ENCODE results near the gene SFXN5. TPM values are rescaled to one million over a fixed set of nuclear protein-coding genes. Genes with fewer than 3 reads are reported as not detected.
"Not testable (repeated sequence)": the region's sequence is repeated elsewhere in the genome, so short reads cannot be mapped to it uniquely, and the experiment has no call there.

SFXN5 gene
- total and polyA plus RNA-seq, 2 donors = 9.2 to 11.8 TPM

GRCh38 chr2:73067043-73067442, 4.5 kb downstream of the SFXN5 start:
- H3K4me3 ChIP-seq (ENCODE audit: low read depth, low read length) = no peak overlapping the region
- DNase-seq (ENCODE audit: extremely low spot score) = no peak
- WGBS = 88% methylated on average over 2 of the region's 2 CpGs
- no peak overlapping the region for H3K27ac ChIP-seq (ENCODE audit: low read depth)
- peaks cover 4% of the 10 kb centered on the region for H3K4me1 ChIP-seq (ENCODE audit: insufficient read depth)
- H3K36me3 ChIP-seq (ENCODE audit: insufficient read depth) = no peaks in the 10 kb centered on the region

DNA sequence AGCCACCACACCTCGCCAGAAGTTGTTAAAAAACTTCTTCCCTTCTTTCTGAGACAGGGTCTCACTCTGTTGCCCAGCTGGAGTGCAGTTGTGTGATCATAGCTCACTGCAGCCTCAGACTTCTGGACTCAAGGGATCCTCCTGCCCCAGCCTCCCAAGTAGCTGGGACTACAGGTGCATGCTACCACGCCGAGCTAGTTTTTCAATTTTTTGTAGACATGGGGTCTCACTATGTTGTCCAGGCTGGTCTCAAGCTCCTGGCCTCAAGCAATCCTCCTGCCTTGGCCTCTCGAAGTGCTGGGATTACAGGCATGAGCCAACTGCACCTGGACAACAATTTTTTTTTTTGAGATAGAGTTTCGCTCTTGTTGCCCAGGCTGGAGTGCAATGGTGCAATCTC, 6.4 kb downstream of the SFXN5 start:
- not testable (repeated sequence) for H3K4me1 ChIP-seq (ENCODE audit: insufficient read depth); H3K27ac ChIP-seq (ENCODE audit: low read depth)

GRCh38 chr2:73063909-73064875, 7.3 kb downstream of the SFXN5 start:
- Histone ChIP-seq H3K36me3 (ENCODE audit: insufficient read depth) (no peaks in the 10 kb centered on the region), H3K27ac (ENCODE audit: low read depth) (no peak overlapping the region), H3K4me3 (ENCODE audit: low read depth, low read length) (no peak overlapping the region), H3K4me1 (ENCODE audit: insufficient read depth) (peaks cover 2% of the 10 kb centered on the region)
- WGBS = 87% methylated on average over 8 of the region's 8 CpGs
- no peak for DNase-seq (ENCODE audit: extremely low spot score)

More for the DNA sequence above, 6.4 kb downstream of the SFXN5 start:
- 97% methylated on average over 5 of the region's 5 CpGs for WGBS
- not testable (repeated sequence) for H3K36me3 ChIP-seq (ENCODE audit: insufficient read depth); H3K4me3 ChIP-seq (ENCODE audit: low read depth, low read length); DNase-seq (ENCODE audit: extremely low spot score)

GRCh38 chr2:73063472-73063871, 8.0 kb downstream of the SFXN5 start:
- no peaks in the 10 kb centered on the region for H3K36me3 ChIP-seq (ENCODE audit: insufficient read depth)
- no peak for DNase-seq (ENCODE audit: extremely low spot score)
- no peak overlapping the region for H3K4me3 ChIP-seq (ENCODE audit: low read depth, low read length)
- H3K27ac ChIP-seq (ENCODE audit: low read depth) = no peak overlapping the region
- 76% methylated on average over 4 of the region's 4 CpGs for WGBS
- no peaks in the 10 kb centered on the region for H3K4me1 ChIP-seq (ENCODE audit: insufficient read depth)

- no peak for DNase-seq (ENCODE audit: extremely low spot score)
- Histone ChIP-seq H3K4me1 (ENCODE audit: insufficient read depth) (no peaks in the 10 kb centered on the region), H3K4me3 (ENCODE audit: low read depth, low read length) (no peak overlapping the region), H3K27ac (ENCODE audit: low read depth) (no peak overlapping the region), H3K36me3 (ENCODE audit: insufficient read depth) (no peaks in the 10 kb centered on the region)
- WGBS = 82% methylated on average over 6 of the region's 6 CpGs
Observed at GRCh38 chr2:73059106-73059505, 12.4 kb downstream of the SFXN5 start.

- Histone ChIP-seq H3K27ac (ENCODE audit: low read depth) (no peak overlapping the region), H3K4me3 (ENCODE audit: low read depth, low read length) (no peak overlapping the region), H3K36me3 (ENCODE audit: insufficient read depth) (no peaks in the 10 kb centered on the region), H3K4me1 (ENCODE audit: insufficient read depth) (no peaks in the 10 kb centered on the region)
- WGBS = 79% methylated on average over 5 of the region's 5 CpGs
- DNase-seq (ENCODE audit: extremely low spot score) = no peak
Observed at GRCh38 chr2:73054980-73055379, 16.5 kb downstream of the SFXN5 start.

DNA sequence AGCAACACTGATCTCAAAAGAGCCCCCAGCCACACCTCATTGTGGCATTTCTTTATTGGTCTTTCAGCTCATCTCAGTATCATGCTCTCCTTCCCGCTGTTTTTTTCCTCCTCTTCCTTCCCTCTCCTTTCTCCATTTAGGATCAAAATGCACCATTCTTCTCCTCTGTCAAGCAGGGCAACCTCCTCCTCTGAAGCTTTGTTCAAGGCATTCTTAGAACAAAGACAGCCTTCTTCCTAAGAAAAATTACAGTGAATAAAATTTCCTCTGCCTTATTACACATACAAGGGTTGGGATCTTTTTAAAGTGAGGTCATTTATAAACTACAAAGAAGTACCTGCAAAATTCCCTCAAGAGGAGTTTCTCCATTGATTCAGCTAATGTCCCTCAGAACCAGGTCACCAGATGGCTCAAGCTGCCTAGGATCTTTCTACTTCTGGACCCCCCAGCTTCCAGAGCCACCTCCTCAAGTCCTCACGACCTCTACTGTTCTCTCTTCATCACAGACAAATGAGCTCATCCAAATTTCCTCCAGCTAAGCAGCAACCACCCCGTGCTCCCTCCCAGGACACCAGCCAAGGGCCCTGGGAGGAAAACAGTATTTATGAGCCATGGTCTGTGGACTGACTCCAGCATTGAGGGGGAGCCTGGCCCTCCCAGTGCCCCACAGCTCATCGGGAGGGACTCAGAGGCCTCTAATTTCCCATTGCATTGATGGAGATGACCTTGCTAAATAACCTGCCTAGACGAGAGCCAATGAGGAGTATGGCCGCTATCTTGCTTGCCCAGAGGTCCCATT, 18.0 kb downstream of the SFXN5 start:
- no peak overlapping the region for H3K27ac ChIP-seq (ENCODE audit: low read depth)
- H3K4me3 ChIP-seq (ENCODE audit: low read depth, low read length) = no peak overlapping the region
- no peaks in the 10 kb centered on the region for H3K4me1 ChIP-seq (ENCODE audit: insufficient read depth)
- WGBS = 56% methylated on average over 6 of the region's 6 CpGs
- DNase-seq (ENCODE audit: extremely low spot score) = no peak
- no peaks in the 10 kb centered on the region for H3K36me3 ChIP-seq (ENCODE audit: insufficient read depth)

- DNase-seq (ENCODE audit: extremely low spot score) = no peak
- H3K27ac ChIP-seq (ENCODE audit: low read depth) = no peak overlapping the region
- 88% methylated on average over 6 of the region's 6 CpGs for WGBS
- no peak overlapping the region for H3K4me3 ChIP-seq (ENCODE audit: low read depth, low read length)
- H3K4me1 ChIP-seq (ENCODE audit: insufficient read depth) = no peaks in the 10 kb centered on the region
- no peaks in the 10 kb centered on the region for H3K36me3 ChIP-seq (ENCODE audit: insufficient read depth)
Observed at GRCh38 chr2:73050121-73050545, 21.4 kb downstream of the SFXN5 start.

DNA sequence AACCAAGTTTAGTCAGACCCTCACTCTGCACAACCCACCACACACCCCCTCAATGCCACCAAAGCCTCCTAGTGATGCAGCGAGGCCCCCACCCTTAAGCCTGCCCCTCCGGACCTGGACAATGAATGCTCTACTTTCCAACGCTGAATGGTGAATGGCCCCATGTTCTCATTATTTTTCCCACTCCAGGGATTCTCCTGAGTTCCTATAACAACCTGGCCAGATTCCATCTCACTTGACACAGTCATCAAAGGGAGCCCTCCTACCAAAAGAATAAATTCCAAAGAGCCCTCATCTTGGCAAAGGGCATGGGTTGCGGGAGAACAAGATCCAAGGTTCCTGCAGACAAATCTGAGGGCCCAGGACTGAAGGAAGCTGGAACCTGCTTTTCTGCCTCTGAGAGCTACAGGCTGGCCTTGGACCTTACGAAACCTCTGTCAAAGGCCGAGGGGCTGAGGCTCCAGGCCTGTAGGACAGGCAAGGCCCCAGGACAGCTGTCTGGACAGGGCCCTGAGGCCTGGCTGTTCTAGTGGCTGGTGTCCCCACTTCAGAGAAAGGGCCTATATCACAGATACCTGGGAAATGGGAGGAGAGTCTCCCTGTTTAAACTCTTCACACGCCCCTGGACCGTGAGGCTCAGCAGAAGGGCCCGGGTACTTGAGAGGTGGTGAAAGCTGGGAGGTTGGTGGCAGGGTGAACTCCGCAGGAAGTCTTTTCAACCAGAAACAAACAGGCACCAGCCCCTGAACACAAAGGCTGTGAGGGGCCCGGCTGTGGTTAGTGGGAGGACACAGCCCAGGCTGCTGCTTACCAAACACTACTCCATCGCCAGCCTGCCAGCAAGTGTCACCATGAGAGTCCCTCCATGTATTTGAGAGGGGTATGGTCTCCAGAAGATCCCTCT, 27.3 kb downstream of the SFXN5 start:
- H3K4me3 ChIP-seq (ENCODE audit: low read depth, low read length) = no peak overlapping the region
- H3K4me1 ChIP-seq (ENCODE audit: insufficient read depth) = no peaks in the 10 kb centered on the region
- no peaks in the 10 kb centered on the region for H3K36me3 ChIP-seq (ENCODE audit: insufficient read depth)
- WGBS = 84% methylated on average over 12 of the region's 12 CpGs
- no peak overlapping the region for H3K27ac ChIP-seq (ENCODE audit: low read depth)
- DNase-seq (ENCODE audit: extremely low spot score) = no peak

DNA sequence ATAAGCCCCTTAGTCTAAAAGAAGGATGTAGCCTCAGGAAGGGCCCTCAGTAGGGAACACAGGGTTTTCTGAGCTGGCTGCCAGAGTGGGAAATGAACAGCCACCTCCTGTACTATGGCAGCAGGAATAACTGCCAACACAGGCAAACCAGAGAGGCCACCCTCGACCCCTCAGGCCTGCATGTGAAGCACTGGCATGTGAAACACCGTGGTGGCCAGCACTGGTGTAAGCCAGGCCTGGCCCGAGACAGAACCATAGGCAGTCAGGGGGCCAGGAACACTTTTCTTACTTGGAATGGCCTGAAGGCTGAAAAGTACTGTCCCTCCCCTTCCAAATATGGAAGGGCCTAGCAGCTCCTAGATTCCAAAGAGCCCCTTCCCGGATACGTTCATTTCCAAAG, 28.2 kb downstream of the SFXN5 start:
- Histone ChIP-seq H3K4me3 (ENCODE audit: low read depth, low read length) (no peak overlapping the region), H3K4me1 (ENCODE audit: insufficient read depth) (no peaks in the 10 kb centered on the region), H3K27ac (ENCODE audit: low read depth) (no peak overlapping the region), H3K36me3 (ENCODE audit: insufficient read depth) (no peaks in the 10 kb centered on the region)
- WGBS = 80% methylated on average over 5 of the region's 5 CpGs
- no peak for DNase-seq (ENCODE audit: extremely low spot score)

DNA sequence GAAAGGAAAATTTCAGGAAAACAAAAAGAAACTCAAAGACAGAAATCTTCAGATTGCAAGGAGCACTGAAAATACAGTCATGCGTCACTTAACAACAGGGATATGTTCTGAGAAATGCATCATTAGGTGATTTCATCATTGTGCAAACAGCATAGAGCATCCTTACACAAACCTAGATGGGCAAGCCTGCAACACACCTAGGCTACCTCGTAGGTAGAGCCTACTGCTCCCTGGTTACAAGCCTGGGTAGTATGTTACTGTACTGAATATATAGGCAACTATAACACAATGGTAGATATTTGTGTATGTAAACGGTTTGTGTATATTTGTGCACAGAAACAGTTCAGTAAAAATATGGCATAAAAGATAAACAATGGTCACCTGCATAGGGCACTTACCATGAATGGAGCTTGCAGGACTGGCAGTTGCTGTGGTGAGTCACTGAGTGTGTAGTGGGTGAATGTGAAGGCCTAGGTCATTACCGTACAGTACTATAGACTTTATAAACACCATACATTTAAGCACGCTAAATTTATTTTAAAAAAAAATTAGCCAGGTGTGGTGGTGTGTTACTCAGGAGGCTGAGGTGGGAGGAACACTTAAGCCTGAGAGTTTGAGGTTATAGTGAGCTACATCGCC, 33.4 kb downstream of the SFXN5 start:
- H3K4me3 ChIP-seq (ENCODE audit: low read depth, low read length) = no peak overlapping the region
- H3K27ac ChIP-seq (ENCODE audit: low read depth) = no peak overlapping the region
- H3K4me1 ChIP-seq (ENCODE audit: insufficient read depth) = no peaks in the 10 kb centered on the region
- DNase-seq (ENCODE audit: extremely low spot score) = no peak
- 90% methylated on average over 6 of the region's 6 CpGs for WGBS
- no peaks in the 10 kb centered on the region for H3K36me3 ChIP-seq (ENCODE audit: insufficient read depth)

GRCh38 chr2:73036766-73037165, 34.7 kb downstream of the SFXN5 start:
- no peaks in the 10 kb centered on the region for H3K36me3 ChIP-seq (ENCODE audit: insufficient read depth)
- H3K27ac ChIP-seq (ENCODE audit: low read depth) = no peak overlapping the region
- no peak for DNase-seq (ENCODE audit: extremely low spot score)
- no peak overlapping the region for H3K4me3 ChIP-seq (ENCODE audit: low read depth, low read length)
- WGBS = 91% methylated on average over 11 of the region's 11 CpGs
- no peaks in the 10 kb centered on the region for H3K4me1 ChIP-seq (ENCODE audit: insufficient read depth)
